Measurements from ENCODE around the gene ABCA1. TPM values are rescaled to one million over a fixed set of nuclear protein-coding genes. Genes with fewer than 3 reads are reported as not detected.

ABCA1 gene
- total RNA-seq, 2 experiments from 2014 or later = 0.09 to 0.23 TPM

DNA sequence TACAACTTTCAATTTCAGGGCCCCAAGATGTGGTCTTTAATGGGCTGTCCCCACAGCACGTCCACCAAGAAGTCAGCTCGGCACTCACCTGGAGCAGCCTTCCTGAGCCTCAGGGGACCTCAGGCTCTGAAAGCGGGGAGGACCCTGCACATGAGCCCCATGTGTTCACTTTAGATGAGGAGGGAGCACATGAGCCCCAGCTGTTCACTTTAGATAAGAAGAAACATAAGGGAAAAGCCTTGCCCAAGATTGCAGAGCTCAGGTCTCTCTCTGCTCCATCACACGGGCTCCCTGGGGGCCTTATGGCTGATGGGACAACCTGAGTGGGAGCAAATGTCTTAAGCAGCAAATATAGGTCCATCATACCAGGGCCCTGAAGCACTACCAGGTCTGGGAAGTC is 107.6 kb downstream of the ABCA1 start:
- Mint-ChIP-seq H3K4me1 (no peaks in the 10 kb centered on the region), H3K9me3 (ENCODE audit: low read depth) (no peaks in the 10 kb centered on the region), H3K27me3 (no peaks in the 10 kb centered on the region), H3K36me3 (no peaks in the 10 kb centered on the region), H3K4me3 (no peak overlapping the region), H3K27ac (no peak overlapping the region)
- CTCF ChIA-PET = no interaction called here
- DNase-seq (no peak), ATAC-seq (no peak)

DNA sequence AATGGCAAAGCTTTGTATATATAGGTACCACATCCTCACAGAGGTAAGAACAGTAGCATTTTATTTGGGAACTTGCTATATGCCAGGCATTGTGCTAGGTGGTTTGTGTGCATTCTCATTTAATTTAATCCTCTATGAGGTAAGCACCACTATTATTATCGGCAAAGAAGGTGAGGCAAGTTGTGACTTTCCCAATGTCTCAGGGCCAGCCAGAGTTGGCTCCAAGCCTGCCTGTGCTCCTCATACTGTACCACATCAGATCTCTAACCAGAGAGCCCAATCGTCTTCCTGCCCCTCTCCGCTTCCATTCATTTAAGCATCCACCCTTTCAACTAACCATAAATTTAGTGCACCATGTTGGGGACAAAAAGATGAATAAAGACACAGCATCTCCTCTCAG is 108.9 kb downstream of the ABCA1 start:
- CTCF ChIA-PET = no interaction called here
- DNase-seq (no peak), ATAC-seq (no peak)
- Mint-ChIP-seq H3K4me3 (no peak overlapping the region), H3K27ac (no peak overlapping the region), H3K9me3 (ENCODE audit: low read depth) (no peaks in the 10 kb centered on the region), H3K4me1 (no peaks in the 10 kb centered on the region), H3K27me3 (no peaks in the 10 kb centered on the region), H3K36me3 (no peaks in the 10 kb centered on the region)

DNA sequence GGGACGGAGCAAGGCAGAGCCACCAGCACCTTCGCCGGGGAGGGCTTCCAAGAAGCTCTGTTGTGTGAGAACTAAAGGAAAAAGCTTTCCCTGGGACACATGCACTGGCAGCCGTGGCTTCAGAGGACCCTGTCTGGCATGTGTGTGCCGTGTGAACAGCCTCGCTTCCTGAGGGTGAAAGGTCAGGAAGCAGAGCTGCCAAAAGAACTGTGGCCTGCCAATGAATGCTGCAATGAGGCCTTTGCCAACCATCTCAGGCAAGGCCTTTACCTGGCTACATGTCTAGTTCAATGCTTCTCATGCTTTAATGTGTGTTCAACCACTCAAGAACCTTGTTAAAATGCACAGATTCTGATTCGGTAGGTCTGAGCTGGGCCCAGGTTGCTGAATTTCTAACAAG is 110.5 kb downstream of the ABCA1 start:
- Mint-ChIP-seq H3K27me3 (no peaks in the 10 kb centered on the region), H3K4me3 (no peak overlapping the region), H3K9me3 (ENCODE audit: low read depth) (no peaks in the 10 kb centered on the region), H3K4me1 (no peaks in the 10 kb centered on the region), H3K27ac (no peak overlapping the region), H3K36me3 (no peaks in the 10 kb centered on the region)
- ATAC-seq = no peak
- DNase-seq = no peak
- CTCF ChIA-PET = no interaction called here

DNA sequence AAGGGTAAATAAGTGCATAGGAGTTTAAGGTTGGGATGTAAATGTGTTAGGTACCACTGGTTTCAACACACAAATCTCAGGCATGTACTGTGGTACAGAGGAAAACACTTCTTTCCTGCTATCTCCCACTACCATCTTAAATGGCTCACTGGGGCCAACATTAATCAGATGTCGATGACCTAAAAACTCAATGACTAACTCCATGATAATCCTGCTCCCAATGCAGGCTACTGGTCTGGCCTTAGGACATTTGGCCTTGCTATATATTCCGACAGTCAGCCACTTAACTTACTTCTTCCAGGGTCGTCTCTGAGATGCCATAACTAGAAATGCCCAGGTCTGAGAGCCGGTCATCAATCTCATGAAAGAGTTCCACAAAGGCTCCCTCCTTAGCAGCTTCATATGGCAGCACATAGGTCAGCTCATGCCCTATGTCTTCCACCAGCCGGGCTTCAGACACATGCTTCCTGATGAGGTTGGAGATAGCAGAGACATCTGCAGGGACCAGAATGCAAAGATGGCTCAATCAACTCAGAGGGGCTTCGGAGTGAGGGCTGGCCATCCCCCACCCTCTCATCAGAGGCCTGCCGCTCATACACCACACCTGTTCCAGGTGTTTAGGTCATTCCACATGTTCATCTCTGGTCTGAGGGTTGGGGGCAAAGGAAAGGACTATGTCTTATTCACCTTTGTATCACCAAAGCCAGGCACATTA is 111.9 kb downstream of the ABCA1 start:
- ATAC-seq (no peak), DNase-seq (no peak)
- CTCF ChIA-PET = no interaction called here
- no peaks in the 10 kb centered on the region for H3K27me3 Mint-ChIP-seq
- no peak overlapping the region for H3K27ac Mint-ChIP-seq
- H3K9me3 Mint-ChIP-seq (ENCODE audit: low read depth) = no peaks in the 10 kb centered on the region
- H3K36me3 Mint-ChIP-seq = no peaks in the 10 kb centered on the region
- H3K4me1 Mint-ChIP-seq = no peaks in the 10 kb centered on the region
- no peak overlapping the region for H3K4me3 Mint-ChIP-seq

DNA sequence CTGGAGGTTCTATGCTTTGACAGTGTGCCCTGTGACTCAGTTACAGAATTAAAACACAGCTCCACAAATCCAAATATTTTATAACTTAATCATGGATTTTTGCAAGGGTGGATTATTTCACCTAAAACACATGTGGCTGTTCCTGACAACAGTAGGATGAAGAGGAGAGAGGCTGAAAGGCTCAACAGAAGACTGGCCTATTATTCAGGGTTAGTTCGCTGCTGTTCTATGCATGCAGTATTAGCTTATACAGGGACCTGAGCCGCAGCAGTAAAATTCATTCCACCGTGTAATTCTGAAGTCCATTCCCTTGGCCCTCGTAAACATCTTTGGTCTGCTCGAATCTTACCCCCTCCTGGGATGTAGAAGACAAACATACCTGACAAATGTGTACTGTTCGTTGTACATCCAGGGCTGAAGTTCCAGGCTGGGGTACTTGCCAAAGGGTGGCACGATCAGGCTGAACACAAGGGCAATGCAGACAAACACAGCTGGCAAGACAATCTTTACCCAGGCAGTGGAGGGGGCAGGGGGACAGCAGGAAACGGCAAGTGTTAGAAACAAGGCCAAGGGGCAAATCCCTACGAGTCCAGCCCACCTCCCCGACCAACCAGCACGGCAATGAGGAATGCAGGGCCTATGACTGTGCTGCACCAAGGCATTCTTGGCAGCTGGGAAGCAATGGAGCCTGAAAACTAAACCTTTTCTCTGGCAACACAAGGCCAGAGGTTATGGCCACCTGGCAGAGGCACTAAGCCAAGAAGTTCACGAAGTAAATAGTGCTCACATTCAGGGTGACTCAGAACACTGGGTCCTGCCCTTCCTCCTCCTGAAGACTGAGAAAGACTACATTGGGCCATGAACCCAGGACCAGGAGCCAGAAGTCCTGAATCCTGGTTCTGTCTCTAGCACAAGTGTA is 117.3 kb downstream of the ABCA1 start:
- CTCF ChIA-PET = interaction anchor here (1.1 kb wide), 1 partner anchor 41 kb away, joined by 3 read pairs; no protein-coding TSS in a partner anchor
- ATAC-seq (no peak), DNase-seq (no peak)
- Mint-ChIP-seq H3K9me3 (ENCODE audit: low read depth) (no peaks in the 10 kb centered on the region), H3K36me3 (no peaks in the 10 kb centered on the region), H3K27me3 (no peaks in the 10 kb centered on the region), H3K27ac (no peak overlapping the region), H3K4me3 (no peak overlapping the region), H3K4me1 (no peaks in the 10 kb centered on the region)

DNA sequence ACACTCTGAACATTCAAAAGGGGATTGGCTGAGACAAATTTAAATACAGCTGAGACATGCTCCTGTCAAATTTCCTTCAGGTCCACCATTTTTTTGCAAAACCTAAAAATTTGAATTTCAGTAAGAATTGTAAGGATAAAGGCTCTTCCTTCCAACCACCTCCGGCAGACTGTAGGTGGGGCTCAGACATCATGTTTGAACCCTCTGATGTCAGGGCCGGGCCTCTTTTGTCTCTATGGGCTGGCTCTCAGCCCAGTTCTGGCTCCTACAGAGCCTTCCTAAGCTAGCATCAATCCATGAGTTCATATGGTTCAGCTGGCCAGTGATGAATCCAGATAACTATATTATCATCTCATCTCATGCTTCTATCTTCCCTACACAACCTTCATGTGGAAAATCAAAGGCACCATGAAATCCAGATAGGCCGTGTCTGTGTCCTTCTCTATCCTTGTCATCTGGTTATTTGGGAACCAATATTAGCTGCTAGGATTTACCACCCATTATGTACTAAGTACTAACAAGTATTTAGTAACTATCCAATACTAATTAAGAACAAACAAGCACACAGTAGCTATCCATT is 119.8 kb downstream of the ABCA1 start:
- DNase-seq (no peak), ATAC-seq (no peak)
- Mint-ChIP-seq H3K27me3 (no peaks in the 10 kb centered on the region), H3K27ac (no peak overlapping the region), H3K9me3 (ENCODE audit: low read depth) (no peaks in the 10 kb centered on the region), H3K36me3 (no peaks in the 10 kb centered on the region), H3K4me1 (no peaks in the 10 kb centered on the region), H3K4me3 (no peak overlapping the region)
- CTCF ChIA-PET = interaction anchor here (1.1 to 1.2 kb wide), 2 partner anchors 30 to 55 kb away, joined by 3 to 4 read pairs; no protein-coding TSS in a partner anchor

DNA sequence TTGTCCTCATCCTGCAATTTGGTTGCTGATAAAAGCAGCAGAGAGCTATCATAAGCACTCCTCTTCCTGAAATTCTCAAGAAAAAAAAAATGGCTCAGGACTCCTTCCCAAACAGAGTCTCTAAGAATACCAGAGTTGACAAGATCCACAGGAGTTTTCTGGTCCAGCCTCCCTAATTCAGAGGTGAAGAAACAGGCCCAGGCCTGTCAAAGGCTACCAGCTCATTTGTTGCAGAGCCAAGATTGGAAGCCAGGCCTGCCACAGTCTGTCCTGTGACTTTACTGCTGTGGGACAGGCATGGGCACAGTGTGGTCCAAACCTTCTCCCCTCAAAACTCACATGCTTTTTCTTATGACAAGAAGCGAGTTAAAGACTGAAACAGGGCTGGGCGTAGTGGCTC is 122.5 kb downstream of the ABCA1 start:
- no peak for DNase-seq
- CTCF ChIA-PET = no interaction called here
- ATAC-seq = no peak
- no peaks in the 10 kb centered on the region for H3K4me1 Mint-ChIP-seq
- H3K27me3 Mint-ChIP-seq = no peaks in the 10 kb centered on the region
- no peaks in the 10 kb centered on the region for H3K9me3 Mint-ChIP-seq (ENCODE audit: low read depth)
- H3K4me3 Mint-ChIP-seq = no peak overlapping the region
- no peak overlapping the region for H3K27ac Mint-ChIP-seq
- no peaks in the 10 kb centered on the region for H3K36me3 Mint-ChIP-seq

DNA sequence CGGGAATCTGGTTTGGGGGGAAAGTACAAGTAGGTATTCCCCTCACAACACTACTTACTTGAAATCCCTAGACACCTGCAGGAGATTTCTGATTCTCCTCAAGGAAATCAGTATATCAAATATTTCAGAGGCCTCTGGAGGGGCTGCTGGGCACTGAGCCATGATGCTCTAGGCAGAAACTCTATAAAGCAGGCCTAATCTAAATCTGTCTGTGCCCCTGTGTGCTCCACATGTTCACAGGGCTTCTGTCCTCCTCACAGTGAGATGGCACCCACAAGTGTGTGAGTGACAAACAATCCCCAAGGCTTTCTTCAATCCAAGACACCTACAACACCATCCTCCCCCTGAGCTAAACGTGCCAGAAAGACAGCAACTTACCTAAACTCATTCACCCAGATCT is 125.0 kb downstream of the ABCA1 start:
- DNase-seq = no peak
- no peak for ATAC-seq
- no peaks in the 10 kb centered on the region for H3K27me3 Mint-ChIP-seq
- H3K4me1 Mint-ChIP-seq = no peaks in the 10 kb centered on the region
- CTCF ChIA-PET = no interaction called here
- H3K9me3 Mint-ChIP-seq (ENCODE audit: low read depth) = no peaks in the 10 kb centered on the region
- no peak overlapping the region for H3K4me3 Mint-ChIP-seq
- no peak overlapping the region for H3K27ac Mint-ChIP-seq
- H3K36me3 Mint-ChIP-seq = no peaks in the 10 kb centered on the region

DNA sequence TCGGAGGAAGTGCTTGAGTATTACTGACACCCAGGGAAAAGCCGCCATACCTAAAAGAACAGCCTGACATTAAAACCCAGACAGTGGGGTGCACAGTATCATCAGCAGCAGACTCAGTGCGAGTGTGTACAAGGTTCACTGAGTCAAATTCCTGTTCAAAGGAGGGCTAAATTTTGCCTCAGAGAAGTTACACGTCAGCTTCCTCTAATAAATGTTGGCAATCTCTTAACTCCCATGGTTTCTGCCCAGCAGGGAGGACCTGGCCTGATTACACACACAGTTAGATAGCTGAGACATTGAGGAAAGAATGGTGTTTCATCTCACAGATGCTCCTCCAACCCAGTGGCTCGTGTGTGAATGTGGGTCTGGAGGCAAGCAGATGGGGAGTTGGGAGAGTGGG is 125.8 kb downstream of the ABCA1 start:
- H3K36me3 Mint-ChIP-seq = no peaks in the 10 kb centered on the region
- ATAC-seq = no peak
- no peak overlapping the region for H3K27ac Mint-ChIP-seq
- no peak for DNase-seq
- H3K9me3 Mint-ChIP-seq (ENCODE audit: low read depth) = no peaks in the 10 kb centered on the region
- H3K4me3 Mint-ChIP-seq = no peak overlapping the region
- CTCF ChIA-PET = no interaction called here
- H3K4me1 Mint-ChIP-seq = no peaks in the 10 kb centered on the region
- H3K27me3 Mint-ChIP-seq = peaks cover 4% of the 10 kb centered on the region

DNA sequence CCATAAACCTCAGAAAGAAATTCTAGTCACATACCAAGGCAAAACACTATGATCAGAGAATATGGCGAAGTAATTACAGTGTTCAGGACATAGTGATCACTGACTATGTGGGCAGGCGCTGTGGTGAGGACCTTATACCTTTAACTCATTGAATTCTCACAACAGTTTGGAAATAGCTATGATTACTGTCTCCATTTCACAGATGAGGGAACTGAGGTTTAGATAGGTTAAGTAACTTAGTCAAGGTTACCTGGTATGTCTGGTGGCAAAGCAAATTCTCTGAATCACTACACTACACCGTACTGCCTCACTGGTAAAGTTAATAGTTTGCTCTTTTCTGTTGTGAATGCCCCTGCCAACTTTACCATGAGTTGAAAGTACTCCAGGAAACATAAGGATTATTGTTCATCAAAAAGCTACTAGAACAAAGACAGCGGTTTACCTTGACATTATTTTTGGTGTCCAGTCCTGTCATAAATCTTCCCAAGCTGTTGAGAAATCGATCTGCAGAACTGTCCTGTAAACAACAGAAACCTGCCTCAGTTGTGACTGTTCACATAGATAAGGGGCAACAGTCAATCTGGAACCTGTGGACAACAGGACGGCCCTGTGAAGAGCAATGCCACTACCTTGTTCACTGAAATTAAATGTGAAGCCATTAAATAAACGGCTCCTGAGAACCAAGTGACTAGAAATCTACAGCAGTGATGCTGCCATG is 127.7 kb downstream of the ABCA1 start:
- no peaks in the 10 kb centered on the region for H3K9me3 Mint-ChIP-seq (ENCODE audit: low read depth)
- peaks cover 4% of the 10 kb centered on the region for H3K27me3 Mint-ChIP-seq
- no peak overlapping the region for H3K4me3 Mint-ChIP-seq
- H3K36me3 Mint-ChIP-seq = no peaks in the 10 kb centered on the region
- no peak overlapping the region for H3K27ac Mint-ChIP-seq
- no peaks in the 10 kb centered on the region for H3K4me1 Mint-ChIP-seq
- no peak for DNase-seq
- no peak for ATAC-seq
- CTCF ChIA-PET = interaction anchor here (0.9 kb wide), 1 partner anchor 63 kb away, joined by 3 read pairs; no protein-coding TSS in a partner anchor

DNA sequence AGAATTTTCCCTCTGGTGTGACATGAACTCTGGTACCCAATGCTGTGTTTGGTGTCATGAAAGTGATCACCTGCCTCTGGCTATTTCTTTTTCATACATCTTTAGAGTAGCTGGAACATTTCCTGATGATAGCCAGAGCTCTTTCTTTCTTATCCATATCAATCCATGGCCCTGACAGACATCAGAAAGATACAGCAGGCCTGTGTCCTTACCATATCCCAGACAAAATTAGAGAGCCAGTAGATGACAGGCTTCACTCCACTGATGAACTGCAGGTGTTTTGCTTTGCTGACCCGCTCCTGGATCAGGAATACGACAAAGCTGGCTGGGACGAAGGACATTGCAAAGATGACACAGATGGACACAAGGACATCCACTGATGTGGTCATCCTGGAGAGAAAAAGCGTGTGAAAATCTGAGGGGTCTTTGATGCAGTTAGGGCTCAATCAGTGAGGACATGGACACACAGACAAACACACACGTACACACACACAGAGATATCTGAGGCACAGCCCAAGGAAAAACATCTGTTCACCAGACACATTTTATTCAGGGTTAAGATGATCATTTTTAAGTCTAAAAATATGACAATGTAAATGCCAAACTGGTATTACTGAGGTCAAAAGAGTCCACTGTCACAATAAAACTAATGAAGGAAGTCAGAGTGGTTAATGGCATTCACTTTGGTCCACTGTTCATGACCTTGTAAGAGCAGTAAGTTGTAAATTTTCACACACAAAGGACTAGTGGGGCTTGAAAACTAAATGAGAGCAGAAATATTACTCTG is 129.6 kb downstream of the ABCA1 start:
- peaks cover 2% of the 10 kb centered on the region for H3K36me3 Mint-ChIP-seq
- H3K27ac Mint-ChIP-seq = no peak overlapping the region
- H3K4me3 Mint-ChIP-seq = no peak overlapping the region
- H3K9me3 Mint-ChIP-seq (ENCODE audit: low read depth) = no peaks in the 10 kb centered on the region
- no peak for ATAC-seq
- no peaks in the 10 kb centered on the region for H3K4me1 Mint-ChIP-seq
- peaks cover 4% of the 10 kb centered on the region for H3K27me3 Mint-ChIP-seq
- no peak for DNase-seq
- CTCF ChIA-PET = no interaction called here

DNA sequence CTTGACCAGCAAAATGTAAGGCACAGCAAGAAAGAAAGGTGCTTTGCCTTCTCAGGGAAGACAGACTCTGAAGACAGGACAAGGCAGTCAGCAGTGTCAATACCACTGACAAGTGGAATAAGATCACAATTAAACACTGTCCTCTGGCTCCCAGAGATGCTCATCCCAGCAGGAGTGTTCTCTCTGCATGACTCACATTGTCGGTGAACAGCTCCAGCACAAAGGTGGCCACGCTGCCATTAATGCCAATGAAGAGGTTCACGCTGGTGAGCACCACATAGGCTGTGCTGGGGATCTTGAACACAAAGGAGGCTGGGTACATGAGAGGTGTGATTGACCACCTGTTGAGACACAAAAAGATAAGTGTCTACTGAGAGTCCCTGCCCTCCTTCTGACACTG is 132.1 kb downstream of the ABCA1 start:
- DNase-seq (no peak), ATAC-seq (no peak)
- Mint-ChIP-seq H3K27ac (no peak overlapping the region), H3K4me3 (no peak overlapping the region), H3K9me3 (ENCODE audit: low read depth) (no peaks in the 10 kb centered on the region), H3K27me3 (peaks cover 4% of the 10 kb centered on the region), H3K36me3 (peaks cover 2% of the 10 kb centered on the region), H3K4me1 (no peaks in the 10 kb centered on the region)
- CTCF ChIA-PET = no interaction called here

DNA sequence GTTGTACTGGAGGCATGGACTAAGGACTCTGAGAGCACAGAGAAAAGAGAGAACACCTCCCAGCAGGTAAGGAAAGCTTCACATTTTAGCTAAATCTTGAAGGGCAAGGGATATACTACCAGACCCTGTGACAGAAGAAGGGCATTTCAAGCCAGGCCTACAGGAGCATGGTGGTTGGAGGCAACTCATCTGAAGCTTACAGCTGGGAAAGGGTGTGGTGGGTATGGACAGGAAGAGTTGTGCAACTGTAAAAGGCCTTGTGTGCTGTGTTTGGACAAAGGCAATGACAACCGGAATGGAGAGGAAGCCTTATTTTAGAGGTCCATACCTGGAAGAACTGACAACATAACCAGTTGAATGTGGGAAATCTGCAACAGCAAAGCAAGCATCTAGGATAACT is 132.9 kb downstream of the ABCA1 start:
- H3K4me1 Mint-ChIP-seq = no peaks in the 10 kb centered on the region
- no peak overlapping the region for H3K27ac Mint-ChIP-seq
- DNase-seq = no peak
- CTCF ChIA-PET = no interaction called here
- no peaks in the 10 kb centered on the region for H3K9me3 Mint-ChIP-seq (ENCODE audit: low read depth)
- peaks cover 2% of the 10 kb centered on the region for H3K36me3 Mint-ChIP-seq
- no peak for ATAC-seq
- no peak overlapping the region for H3K4me3 Mint-ChIP-seq
- peaks cover 4% of the 10 kb centered on the region for H3K27me3 Mint-ChIP-seq
